ENCODE data around the gene RHOD.

DNA sequence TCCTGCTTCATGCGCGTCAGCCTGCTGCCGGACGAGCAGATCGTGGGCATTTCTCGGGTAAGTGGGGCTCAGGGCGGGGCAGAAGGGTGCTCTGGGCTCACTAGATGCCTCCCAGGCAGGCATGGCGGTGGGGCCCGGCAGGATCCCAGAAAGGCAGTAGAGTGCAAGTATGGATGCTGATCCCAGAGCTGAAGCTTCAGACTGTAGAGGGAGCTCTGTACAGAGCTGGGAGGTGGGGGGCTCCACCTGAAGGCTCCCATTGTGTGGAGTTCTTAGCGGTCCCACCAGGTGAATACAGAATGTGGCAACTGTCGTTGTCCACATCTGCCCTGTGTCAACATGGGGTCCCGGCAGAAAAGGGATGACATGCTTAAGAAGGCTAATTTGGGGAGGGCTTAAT lies 16.5 kb upstream of the RHOD start:
- TF ChIP-seq, protein P1, sequence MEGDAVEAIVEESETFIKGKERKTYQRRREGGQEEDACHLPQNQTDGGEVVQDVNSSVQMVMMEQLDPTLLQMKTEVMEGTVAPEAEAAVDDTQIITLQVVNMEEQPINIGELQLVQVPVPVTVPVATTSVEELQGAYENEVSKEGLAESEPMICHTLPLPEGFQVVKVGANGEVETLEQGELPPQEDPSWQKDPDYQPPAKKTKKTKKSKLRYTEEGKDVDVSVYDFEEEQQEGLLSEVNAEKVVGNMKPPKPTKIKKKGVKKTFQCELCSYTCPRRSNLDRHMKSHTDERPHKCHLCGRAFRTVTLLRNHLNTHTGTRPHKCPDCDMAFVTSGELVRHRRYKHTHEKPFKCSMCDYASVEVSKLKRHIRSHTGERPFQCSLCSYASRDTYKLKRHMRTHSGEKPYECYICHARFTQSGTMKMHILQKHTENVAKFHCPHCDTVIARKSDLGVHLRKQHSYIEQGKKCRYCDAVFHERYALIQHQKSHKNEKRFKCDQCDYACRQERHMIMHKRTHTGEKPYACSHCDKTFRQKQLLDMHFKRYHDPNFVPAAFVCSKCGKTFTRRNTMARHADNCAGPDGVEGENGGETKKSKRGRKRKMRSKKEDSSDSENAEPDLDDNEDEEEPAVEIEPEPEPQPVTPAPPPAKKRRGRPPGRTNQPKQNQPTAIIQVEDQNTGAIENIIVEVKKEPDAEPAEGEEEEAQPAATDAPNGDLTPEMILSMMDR (conservative IDR thresholded peaks at IDR 0.05; ENCODE audit: low read depth, low read length): peak; percentile 20; the same call in 1 of the 2 replicates
- no peak for TF ChIP-seq EZH2 (IDR thresholded peaks at IDR 0.05; ENCODE audit: low read length, unreplicated experiment)
- no peak for TF ChIP-seq EZH2phosphoT487 (IDR thresholded peaks at IDR 0.05; ENCODE audit: borderline replicate concordance, low read length)
